SK-N-MC (cell line): ENCODE data around the gene LRPAP1.

Source experiments
- EZH2 ChIP-seq: fragments of 200-600 bp; sonication (generic); IDR thresholded peaks from one replicate; pipeline ENCODE4 v1.6.1; 2017; ENCODE audit warnings: antibody characterized with exemption
- FOXP2 ChIP-seq: optimal IDR thresholded peaks from 2 replicates; pipeline ENCODE3; 2011; ENCODE audit warnings: mild to moderate bottlenecking, moderate library complexity; ENCODE audit not compliant: insufficient read depth; ENCODE audit errors: extremely low read length, control extremely low read depth
- POLR2AphosphoS5 ChIP-seq: IDR thresholded peaks from 2 replicates; pipeline ENCODE4 v1.6.1; 2012; ENCODE audit warnings: mild to moderate bottlenecking, low read depth, low read length, borderline replicate concordance

DNA sequence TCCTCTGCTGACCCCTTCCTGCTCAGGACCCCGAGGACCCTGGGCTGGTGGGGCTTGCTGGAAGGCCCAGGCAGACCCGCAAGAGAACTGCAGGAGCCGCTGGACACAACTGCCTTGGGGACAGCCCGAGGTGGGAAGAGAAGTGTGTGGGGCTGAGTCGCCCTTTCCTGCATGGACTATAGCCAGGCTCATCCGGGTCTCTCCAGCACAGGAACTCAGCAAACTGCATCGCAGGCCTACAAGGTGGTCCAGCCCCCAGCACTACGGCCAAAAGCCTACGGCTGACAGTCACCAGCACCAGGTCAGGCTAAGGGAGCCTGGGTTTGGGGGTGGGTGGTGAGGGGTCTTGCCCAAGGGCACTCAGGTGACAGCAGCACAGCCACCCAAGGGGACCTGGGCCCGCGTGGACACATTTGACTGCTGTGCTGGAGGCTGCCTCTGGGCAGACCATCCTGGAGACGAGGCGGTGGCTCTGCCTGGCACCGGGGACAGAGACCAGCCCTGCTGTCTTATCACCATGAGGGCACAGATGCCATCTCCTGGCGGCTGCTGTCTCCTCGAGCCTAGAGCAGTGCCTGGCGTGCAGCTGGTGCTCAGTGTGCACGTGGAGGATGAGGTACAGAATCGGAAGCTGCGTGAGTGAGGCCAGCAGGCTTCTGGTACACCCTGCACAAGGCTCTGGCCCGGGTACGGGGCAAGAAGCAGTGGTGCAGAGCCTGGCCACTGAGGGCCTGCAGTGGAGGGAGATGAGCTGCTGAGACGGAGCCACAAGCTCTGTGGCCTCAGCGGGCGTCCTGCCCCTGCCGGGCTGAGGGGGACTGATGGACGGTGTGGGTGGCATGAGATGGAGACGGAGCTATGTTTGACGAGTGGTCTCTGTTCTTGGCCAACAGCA is 15.1 kb downstream of the LRPAP1 start:
- TF ChIP-seq EZH2 (no peak), POLR2AphosphoS5 (no peak), FOXP2 (no peak)
